ENCODE results near the gene DNASE1L3.

- TF ChIP-seq CTCF (IDR thresholded peaks at IDR 0.05; ENCODE audit: low read length) (no peak), EZH2 (IDR thresholded peaks at IDR 0.05; ENCODE audit: borderline replicate concordance, low read length) (no peak)
Observed at GRCh38 chr3:58170376-58170775, 40.4 kb downstream of the DNASE1L3 start.
